ENCODE data around the gene SETD2. TPM values are rescaled to one million over a fixed set of nuclear protein-coding genes. Genes with fewer than 3 reads are reported as not detected.
A peak's percentile ranks its signal among the peaks of the same experiment; 100 is the strongest.

SETD2 gene
- total RNA-seq, 1 donor from 2014 or later, result 73.9 TPM

GRCh38 chr3:47158208-47158607 is 5.7 kb downstream of the SETD2 start:
- DNase-seq (ENCODE audit: low spot score, unreplicated experiment), result no peak
- H3K27ac Mint-ChIP-seq, result no peak overlapping the region
- H3K4me1 Mint-ChIP-seq (ENCODE audit: low read depth), result peaks cover 33% of the 10 kb centered on the region
- H3K36me3 Mint-ChIP-seq (ENCODE audit: insufficient read depth), result peaks cover 7% of the 10 kb centered on the region
- H3K27me3 Mint-ChIP-seq, result no peaks in the 10 kb centered on the region
- H3K4me3 Mint-ChIP-seq (ENCODE audit: low read depth), result no peak overlapping the region
- no peaks in the 10 kb centered on the region for H3K9me3 Mint-ChIP-seq (ENCODE audit: low read depth)
- TF ChIP-seq, protein P1, sequence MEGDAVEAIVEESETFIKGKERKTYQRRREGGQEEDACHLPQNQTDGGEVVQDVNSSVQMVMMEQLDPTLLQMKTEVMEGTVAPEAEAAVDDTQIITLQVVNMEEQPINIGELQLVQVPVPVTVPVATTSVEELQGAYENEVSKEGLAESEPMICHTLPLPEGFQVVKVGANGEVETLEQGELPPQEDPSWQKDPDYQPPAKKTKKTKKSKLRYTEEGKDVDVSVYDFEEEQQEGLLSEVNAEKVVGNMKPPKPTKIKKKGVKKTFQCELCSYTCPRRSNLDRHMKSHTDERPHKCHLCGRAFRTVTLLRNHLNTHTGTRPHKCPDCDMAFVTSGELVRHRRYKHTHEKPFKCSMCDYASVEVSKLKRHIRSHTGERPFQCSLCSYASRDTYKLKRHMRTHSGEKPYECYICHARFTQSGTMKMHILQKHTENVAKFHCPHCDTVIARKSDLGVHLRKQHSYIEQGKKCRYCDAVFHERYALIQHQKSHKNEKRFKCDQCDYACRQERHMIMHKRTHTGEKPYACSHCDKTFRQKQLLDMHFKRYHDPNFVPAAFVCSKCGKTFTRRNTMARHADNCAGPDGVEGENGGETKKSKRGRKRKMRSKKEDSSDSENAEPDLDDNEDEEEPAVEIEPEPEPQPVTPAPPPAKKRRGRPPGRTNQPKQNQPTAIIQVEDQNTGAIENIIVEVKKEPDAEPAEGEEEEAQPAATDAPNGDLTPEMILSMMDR (IDR thresholded peaks at IDR 0.05; ENCODE audit: unreplicated experiment), result no peak

DNA sequence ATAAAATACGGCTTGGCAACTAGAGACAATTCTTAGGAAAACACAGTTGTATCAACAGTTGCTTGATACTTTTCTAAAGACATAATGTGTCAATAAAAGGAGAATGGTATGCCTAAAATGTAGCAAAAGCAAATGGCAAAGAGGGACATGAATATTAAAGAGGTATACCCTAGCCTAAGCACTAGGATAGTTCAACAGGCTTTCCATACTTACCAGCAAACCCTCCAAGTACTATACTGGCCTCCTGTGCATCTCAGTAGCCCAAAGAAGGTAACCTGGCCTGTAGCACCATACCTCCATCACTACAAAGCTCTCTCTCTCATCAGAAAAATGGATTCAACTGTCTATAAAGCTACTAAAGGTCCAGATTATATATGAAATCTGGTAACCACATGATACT is 7.5 kb downstream of the SETD2 start:
- no peak overlapping the region for H3K4me3 Mint-ChIP-seq (ENCODE audit: low read depth)
- H3K36me3 Mint-ChIP-seq (ENCODE audit: insufficient read depth), result peaks cover 7% of the 10 kb centered on the region
- peaks cover 35% of the 10 kb centered on the region for H3K4me1 Mint-ChIP-seq (ENCODE audit: low read depth)
- H3K9me3 Mint-ChIP-seq (ENCODE audit: low read depth), result no peaks in the 10 kb centered on the region
- TF ChIP-seq, protein P1 (IDR thresholded peaks at IDR 0.05; ENCODE audit: unreplicated experiment), result no peak
- DNase-seq (ENCODE audit: low spot score, unreplicated experiment), result no peak
- H3K27me3 Mint-ChIP-seq, result no peaks in the 10 kb centered on the region
- H3K27ac Mint-ChIP-seq, result no peak overlapping the region

GRCh38 chr3:47152578-47152977 is 11.3 kb downstream of the SETD2 start:
- no peak for DNase-seq (ENCODE audit: low spot score, unreplicated experiment)
- Mint-ChIP-seq H3K4me3 (ENCODE audit: low read depth) (no peak overlapping the region), H3K4me1 (ENCODE audit: low read depth) (peaks cover 25% of the 10 kb centered on the region), H3K27ac (peak overlapping the region; percentile 59), H3K27me3 (no peaks in the 10 kb centered on the region), H3K36me3 (ENCODE audit: insufficient read depth) (peaks cover 5% of the 10 kb centered on the region), H3K9me3 (ENCODE audit: low read depth) (no peaks in the 10 kb centered on the region)
- TF ChIP-seq, protein P1 (IDR thresholded peaks at IDR 0.05; ENCODE audit: unreplicated experiment), result no peak

- Mint-ChIP-seq H3K27ac (no peak overlapping the region), H3K4me3 (ENCODE audit: low read depth) (no peak overlapping the region), H3K27me3 (no peaks in the 10 kb centered on the region), H3K9me3 (ENCODE audit: low read depth) (no peaks in the 10 kb centered on the region), H3K4me1 (ENCODE audit: low read depth) (peaks cover 25% of the 10 kb centered on the region), H3K36me3 (ENCODE audit: insufficient read depth) (peaks cover 5% of the 10 kb centered on the region)
- DNase-seq (ENCODE audit: low spot score, unreplicated experiment), result no peak
- TF ChIP-seq, protein P1 (IDR thresholded peaks at IDR 0.05; ENCODE audit: unreplicated experiment), result no peak
These were observed 12.1 kb downstream of the SETD2 start for GRCh38 chr3:47151836-47152235.

- peak overlapping the region; percentile 75 for H3K27ac Mint-ChIP-seq
- peaks cover 18% of the 10 kb centered on the region for H3K4me1 Mint-ChIP-seq (ENCODE audit: low read depth)
- H3K36me3 Mint-ChIP-seq (ENCODE audit: insufficient read depth), result peaks cover 4% of the 10 kb centered on the region
- no peak for DNase-seq (ENCODE audit: low spot score, unreplicated experiment)
- TF ChIP-seq, protein P1 (IDR thresholded peaks at IDR 0.05; ENCODE audit: unreplicated experiment), result no peak
- H3K4me3 Mint-ChIP-seq (ENCODE audit: low read depth), result no peak overlapping the region
- H3K9me3 Mint-ChIP-seq (ENCODE audit: low read depth), result no peaks in the 10 kb centered on the region
- H3K27me3 Mint-ChIP-seq, result no peaks in the 10 kb centered on the region
These were observed 14.5 kb downstream of the SETD2 start for GRCh38 chr3:47149339-47149933.
